ENCODE data around the gene SMYD5.

DNA sequence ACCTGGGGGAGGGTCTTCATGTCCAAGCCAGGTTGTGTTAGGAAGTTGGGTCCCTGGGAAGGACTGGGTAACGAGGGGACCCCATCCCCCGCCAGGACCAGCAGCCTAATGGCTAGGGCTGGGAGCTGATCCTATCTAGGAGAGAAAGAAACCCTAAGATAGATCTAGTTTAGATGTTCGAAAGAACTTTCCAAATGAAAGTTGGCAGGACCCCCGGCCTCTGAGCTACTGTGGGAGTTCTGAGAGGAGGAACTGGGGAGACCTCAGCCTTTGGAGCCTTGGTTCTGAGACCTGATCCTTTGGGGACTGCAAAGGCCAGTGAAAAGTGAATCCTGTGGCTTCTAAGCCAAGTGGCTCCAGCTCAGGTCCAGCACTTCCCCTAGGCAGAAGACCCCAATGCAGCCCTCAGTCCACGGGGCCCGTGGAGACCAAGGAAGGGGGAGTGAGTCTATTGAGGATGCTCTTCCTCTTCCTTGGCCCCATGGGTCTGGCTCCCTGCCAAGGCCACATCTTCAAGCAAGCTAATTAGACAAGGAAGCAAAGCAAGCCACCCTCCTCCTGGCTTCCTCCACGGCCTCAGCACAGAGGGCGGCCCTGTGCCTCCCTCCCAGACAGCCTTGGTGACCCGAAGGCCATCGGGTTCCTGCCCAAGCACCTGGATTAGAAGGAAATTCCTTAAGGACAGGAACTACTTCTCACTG lies 43.5 kb downstream of the SMYD5 start:
- TF ChIP-seq CTCF (IDR thresholded peaks at IDR 0.05; ENCODE audit: extremely low read depth in 1 of 2, insufficient read depth in 1 of 2, low read depth in 1 of 2, low read length in 2 of 2) (no peak), MAX (IDR thresholded peaks at IDR 0.05; ENCODE audit: insufficient read depth, insufficient read length) (no peak), EZH2 (IDR thresholded peaks at IDR 0.05; ENCODE audit: borderline replicate concordance, low read depth, low read length, severe bottlenecking) (no peak), POLR2AphosphoS5 (IDR thresholded peaks at IDR 0.05; ENCODE audit: insufficient read depth, low read depth, low read length) (no peak)
